ENCODE measurements around the gene TTLL4.

- TF ChIP-seq EZH2 (IDR thresholded peaks at IDR 0.05; ENCODE audit: insufficient read depth, low read length) (no peak), CTCF (IDR thresholded peaks at IDR 0.05; ENCODE audit: insufficient read depth, low read depth, low read length) (no peak)
Measured at GRCh38 chr2:218721488-218721887, 10.9 kb downstream of the TTLL4 start.

Data from astrocyte (in vitro differentiated cells and primary cell).